Suprapubic skin (tissue), 4 donors: Measurements from ENCODE around the gene SPTB.

ENCODE experiments used
- POLR2A ChIP-seq, 2 donors: fragments of 450-650 bp; IDR thresholded peaks; one replicate each; pipeline ENCODE4 v1.6.1; 2017; ENCODE audit warnings: antibody characterized with exemption in 2 of 2, mild to moderate bottlenecking in 2 of 2, moderate library complexity in 2 of 2
- POLR2AphosphoS5 ChIP-seq, 3 donors: sonication (generic); formaldehyde crosslinking; IDR thresholded peaks; one replicate each; pipeline ENCODE4 v1.6.1; 2017; ENCODE audit warnings: antibody characterized with exemption in 3 of 3
- TF ChIP-seq, protein P1 (sequence below), 2 donors: fragments of 200-600 bp in 1 of 2; fragments of 450-650 bp in 1 of 2; sonication (generic) in 1 of 2; IDR thresholded peaks; one replicate each; pipeline ENCODE4 v1.5.1; 2016 to 2019; ENCODE audit warnings: antibody characterized with exemption in 2 of 2, mild to moderate bottlenecking in 1 of 2, moderate library complexity in 1 of 2

DNA sequence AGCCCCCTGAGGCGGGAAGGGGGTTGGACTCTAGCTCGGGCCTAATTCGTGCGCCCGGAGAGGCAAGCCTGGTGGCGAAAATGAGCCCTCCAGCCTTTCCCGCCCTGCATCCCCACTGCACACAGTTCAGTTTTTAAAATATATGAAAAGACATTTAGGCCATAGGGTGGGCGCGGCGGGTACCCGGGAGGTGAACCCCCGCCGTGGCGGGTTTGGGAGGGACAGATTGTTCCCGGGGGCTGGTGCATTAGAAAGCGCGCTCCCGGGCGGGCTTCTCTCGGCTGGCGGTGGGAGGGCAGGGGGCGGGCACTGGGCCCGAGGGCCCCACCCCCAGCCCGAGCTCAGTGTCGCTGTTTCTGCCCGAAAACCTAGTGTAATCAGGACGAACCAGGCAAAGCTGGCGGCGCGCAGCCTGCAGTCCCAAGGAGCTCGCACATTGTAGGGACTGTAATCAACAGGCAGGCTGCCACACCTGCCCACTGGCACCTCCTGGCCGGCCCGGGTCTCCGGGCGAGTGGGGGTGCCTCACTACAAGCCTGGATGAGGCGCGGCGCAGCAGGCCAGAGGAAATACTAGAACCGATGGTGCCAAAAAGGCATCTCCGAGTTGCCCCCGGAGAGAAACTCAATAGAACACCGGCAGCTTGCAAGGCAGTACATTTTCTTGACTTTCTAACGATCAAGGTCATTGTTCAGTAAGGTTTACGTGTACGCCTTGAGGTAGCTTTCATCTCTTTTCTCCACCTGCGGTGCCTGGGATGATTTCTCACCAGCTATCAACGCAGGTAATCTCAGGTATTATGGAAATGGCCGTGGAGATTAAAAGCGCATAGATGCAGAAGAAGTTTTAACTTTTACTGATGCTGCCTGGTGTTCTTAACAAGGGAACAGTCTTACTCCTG is 764 bp upstream of the SPTB start:
- TF ChIP-seq, protein P1, sequence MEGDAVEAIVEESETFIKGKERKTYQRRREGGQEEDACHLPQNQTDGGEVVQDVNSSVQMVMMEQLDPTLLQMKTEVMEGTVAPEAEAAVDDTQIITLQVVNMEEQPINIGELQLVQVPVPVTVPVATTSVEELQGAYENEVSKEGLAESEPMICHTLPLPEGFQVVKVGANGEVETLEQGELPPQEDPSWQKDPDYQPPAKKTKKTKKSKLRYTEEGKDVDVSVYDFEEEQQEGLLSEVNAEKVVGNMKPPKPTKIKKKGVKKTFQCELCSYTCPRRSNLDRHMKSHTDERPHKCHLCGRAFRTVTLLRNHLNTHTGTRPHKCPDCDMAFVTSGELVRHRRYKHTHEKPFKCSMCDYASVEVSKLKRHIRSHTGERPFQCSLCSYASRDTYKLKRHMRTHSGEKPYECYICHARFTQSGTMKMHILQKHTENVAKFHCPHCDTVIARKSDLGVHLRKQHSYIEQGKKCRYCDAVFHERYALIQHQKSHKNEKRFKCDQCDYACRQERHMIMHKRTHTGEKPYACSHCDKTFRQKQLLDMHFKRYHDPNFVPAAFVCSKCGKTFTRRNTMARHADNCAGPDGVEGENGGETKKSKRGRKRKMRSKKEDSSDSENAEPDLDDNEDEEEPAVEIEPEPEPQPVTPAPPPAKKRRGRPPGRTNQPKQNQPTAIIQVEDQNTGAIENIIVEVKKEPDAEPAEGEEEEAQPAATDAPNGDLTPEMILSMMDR (IDR thresholded peaks at IDR 0.05) = no peak
- no peak for TF ChIP-seq POLR2A (IDR thresholded peaks at IDR 0.05)
- no peak for TF ChIP-seq POLR2AphosphoS5 (IDR thresholded peaks at IDR 0.05)
